T-helper 22 cell (primary cell): ENCODE measurements around the gene SMG9.
A peak's percentile ranks its signal among the peaks of the same experiment; 100 is the strongest.
"Not testable (repeated sequence)": the region's sequence is repeated elsewhere in the genome, so short reads cannot be mapped to it uniquely, and the experiment has no call there.

ENCODE experiments used
- DNase-seq: peaks from one replicate; pipeline ENCODE4 v3.0.0-alpha.2; 2020; ENCODE audit warnings: low read depth

The SMG9 gene

GRCh38 chr19:43780706-43781525, 26.2 kb upstream of the SMG9 start, which contains the start of gene KCNN4:
TSS of gene KCNN4 (minus strand) at chr19:43780973. CDS start at chr19:43780861, 112 bp downstream.
- DNase-seq: peak; percentile 46

- no peak for DNase-seq
These were observed 25.1 kb upstream of the SMG9 start for GRCh38 chr19:43779820-43780219.

- DNase-seq: no peak
These were observed 24.5 kb upstream of the SMG9 start for GRCh38 chr19:43779147-43779819.

- no peak for DNase-seq
These were observed 23.9 kb upstream of the SMG9 start for GRCh38 chr19:43778651-43779050.

GRCh38 chr19:43777163-43777695, 22.5 kb upstream of the SMG9 start:
- DNase-seq: peak; percentile 51

- no peak for DNase-seq
These were observed 21.5 kb upstream of the SMG9 start for GRCh38 chr19:43776286-43776685.

- no peak for DNase-seq
These were observed 20.6 kb upstream of the SMG9 start for GRCh38 chr19:43775299-43775890.

- not testable (repeated sequence) for DNase-seq
These were observed 20.1 kb upstream of the SMG9 start for GRCh38 chr19:43774940-43775258.

GRCh38 chr19:43774103-43774939, 19.6 kb upstream of the SMG9 start:
- DNase-seq: no peak

- no peak for DNase-seq
These were observed 19.0 kb upstream of the SMG9 start for GRCh38 chr19:43773725-43774102.

GRCh38 chr19:43769256-43769655, 14.5 kb upstream of the SMG9 start:
- DNase-seq: no peak

GRCh38 chr19:43768273-43769050, 13.7 kb upstream of the SMG9 start:
- DNase-seq: no peak

- DNase-seq: no peak
These were observed 13.1 kb upstream of the SMG9 start for GRCh38 chr19:43767818-43768217.

GRCh38 chr19:43767316-43767715, 12.6 kb upstream of the SMG9 start:
- DNase-seq: no peak

- no peak for DNase-seq
These were observed 11.9 kb upstream of the SMG9 start for GRCh38 chr19:43766755-43767043.

GRCh38 chr19:43765109-43765876, 10.5 kb upstream of the SMG9 start:
- peak; percentile 72 for DNase-seq

GRCh38 chr19:43764684-43765083, 9.9 kb upstream of the SMG9 start:
- DNase-seq: not testable (repeated sequence)

- no peak for DNase-seq
These were observed 8.7 kb upstream of the SMG9 start for GRCh38 chr19:43763473-43763939.

- no peak for DNase-seq
These were observed 8.1 kb upstream of the SMG9 start for GRCh38 chr19:43762814-43763213.

- DNase-seq: no peak
These were observed 6.2 kb upstream of the SMG9 start for GRCh38 chr19:43760941-43761340.

GRCh38 chr19:43759515-43759914, 4.8 kb upstream of the SMG9 start:
- no peak for DNase-seq
